ENCODE measurements around the gene EHBP1L1.
A peak's percentile ranks its signal among the peaks of the same experiment; 100 is the strongest.
"Not testable (repeated sequence)": the region's sequence is repeated elsewhere in the genome, so short reads cannot be mapped to it uniquely, and the experiment has no call there.

The EHBP1L1 gene

GRCh38 chr11:65560555-65561418, 15.1 kb upstream of the EHBP1L1 start:
- no peak for DNase-seq

GRCh38 chr11:65562020-65562419, 13.8 kb upstream of the EHBP1L1 start:
- DNase-seq: no peak

GRCh38 chr11:65562788-65563187, 13.1 kb upstream of the EHBP1L1 start:
- no peak for DNase-seq

GRCh38 chr11:65563601-65564000, 12.3 kb upstream of the EHBP1L1 start:
- peak in 3 of 4 experiments; percentile 35 to 59 (median 52) for DNase-seq

- not testable (repeated sequence) for DNase-seq
These were observed 10.8 kb upstream of the EHBP1L1 start for GRCh38 chr11:65564879-65565559.

GRCh38 chr11:65565624-65566453, 10.0 kb upstream of the EHBP1L1 start:
- DNase-seq: no peak

GRCh38 chr11:65569164-65569972, 6.5 kb upstream of the EHBP1L1 start:
- DNase-seq: no peak

- DNase-seq: peak; percentile 97 to 100 (median 99)
These were observed 5.6 kb upstream of the EHBP1L1 start, which contains the start of gene ZNRD2 for GRCh38 chr11:65569973-65570918. Gene ZNRD2 (plus strand): TSS chr11:65570477. CDS start chr11:65570492, 15 bp downstream.

GRCh38 chr11:65571420-65571819, 4.4 kb upstream of the EHBP1L1 start:
- no peak for DNase-seq

GRCh38 chr11:65571940-65572339, 3.9 kb upstream of the EHBP1L1 start:
- peak in 1 of 4 experiments; percentile 23 for DNase-seq

- peak; percentile 86 to 95 (median 92) for DNase-seq
These were observed 3.3 kb upstream of the EHBP1L1 start, which contains the start of gene FAM89B for GRCh38 chr11:65572356-65573051. Gene FAM89B (plus strand): TSS chr11:65572538. CDS start chr11:65572670, 132 bp downstream.

GRCh38 chr11:65573391-65574079, 2.3 kb upstream of the EHBP1L1 start:
- no peak for DNase-seq

GRCh38 chr11:65574109-65574810, 1.6 kb upstream of the EHBP1L1 start:
- peak; percentile 98 to 99 (median 99) for DNase-seq

- DNase-seq: peak in 2 of 4 experiments; percentile 24 to 39
These were observed 864 bp upstream of the EHBP1L1 start for GRCh38 chr11:65574811-65575567.

GRCh38 chr11:65576232-65576866, 496 bp downstream of the EHBP1L1 start:
- DNase-seq: peak; percentile 40 to 79 (median 70)

GRCh38 chr11:65576867-65577755, 1.3 kb downstream of the EHBP1L1 start:
- peak; percentile 92 to 96 (median 94) for DNase-seq
